ENCODE results near the gene PHRF1. TPM values are rescaled to one million over a fixed set of nuclear protein-coding genes. Genes with fewer than 3 reads are reported as not detected.

PHRF1 gene
- total and polyA plus RNA-seq, 2 donors (not counting 3 experiments of a cell fraction or from before 2014, with no cell fraction given), result 14.2 to 39.4 TPM

GRCh38 chr11:537622-538430, 38.4 kb upstream of the PHRF1 start:
- no peaks in the 10 kb centered on the region for H3K27me3 ChIP-seq (ENCODE audit: control insufficient read depth in 2 of 2, insufficient read depth in 2 of 2, low read length in 2 of 2)
- BruUV-seq (replicated peaks), result no TSS peak
- H3K79me2 ChIP-seq (ENCODE audit: control insufficient read depth, insufficient read depth, low read length), result peaks cover 16% of the 10 kb centered on the region
- TF ChIP-seq GATA2 (IDR thresholded peaks at IDR 0.05; ENCODE audit: insufficient read depth, insufficient read length, low read depth, low read length) (no peak), MYC (IDR thresholded peaks at IDR 0.05; ENCODE audit: low read depth, low read length) (no peak), MAX (IDR thresholded peaks at IDR 0.05; ENCODE audit: insufficient read depth, insufficient read length) (no peak), EZH2 (IDR thresholded peaks at IDR 0.05; ENCODE audit: borderline replicate concordance, low read depth, low read length, severe bottlenecking) (no peak), JUN (IDR thresholded peaks at IDR 0.05; ENCODE audit: borderline replicate concordance, insufficient read depth, insufficient read length, low read depth) (no peak), POLR2AphosphoS5 (IDR thresholded peaks at IDR 0.05; ENCODE audit: insufficient read depth, low read depth, low read length) (no peak), POLR2A (IDR thresholded peaks at IDR 0.05; ENCODE audit: low read depth, low read length) (no peak), FOS (IDR thresholded peaks at IDR 0.05; ENCODE audit: borderline replicate concordance, insufficient read depth, low read length) (no peak)
- TF ChIP-seq, protein P1, sequence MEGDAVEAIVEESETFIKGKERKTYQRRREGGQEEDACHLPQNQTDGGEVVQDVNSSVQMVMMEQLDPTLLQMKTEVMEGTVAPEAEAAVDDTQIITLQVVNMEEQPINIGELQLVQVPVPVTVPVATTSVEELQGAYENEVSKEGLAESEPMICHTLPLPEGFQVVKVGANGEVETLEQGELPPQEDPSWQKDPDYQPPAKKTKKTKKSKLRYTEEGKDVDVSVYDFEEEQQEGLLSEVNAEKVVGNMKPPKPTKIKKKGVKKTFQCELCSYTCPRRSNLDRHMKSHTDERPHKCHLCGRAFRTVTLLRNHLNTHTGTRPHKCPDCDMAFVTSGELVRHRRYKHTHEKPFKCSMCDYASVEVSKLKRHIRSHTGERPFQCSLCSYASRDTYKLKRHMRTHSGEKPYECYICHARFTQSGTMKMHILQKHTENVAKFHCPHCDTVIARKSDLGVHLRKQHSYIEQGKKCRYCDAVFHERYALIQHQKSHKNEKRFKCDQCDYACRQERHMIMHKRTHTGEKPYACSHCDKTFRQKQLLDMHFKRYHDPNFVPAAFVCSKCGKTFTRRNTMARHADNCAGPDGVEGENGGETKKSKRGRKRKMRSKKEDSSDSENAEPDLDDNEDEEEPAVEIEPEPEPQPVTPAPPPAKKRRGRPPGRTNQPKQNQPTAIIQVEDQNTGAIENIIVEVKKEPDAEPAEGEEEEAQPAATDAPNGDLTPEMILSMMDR (IDR thresholded peaks at IDR 0.05; ENCODE audit: extremely low read depth in 1 of 2, insufficient read depth in 1 of 2, low read depth in 1 of 2, low read length in 2 of 2), result no peak
- CTCF ChIA-PET, result no interaction called here
- DNase-seq (ENCODE audit: low read depth, low spot score), result no peak
- peak overlapping the region; percentile 10 for H2AFZ ChIP-seq (ENCODE audit: low read depth, low read length)
- H3K4me2 ChIP-seq (ENCODE audit: insufficient read depth, low read length), result no peak overlapping the region
- no peaks in the 10 kb centered on the region for H3K9me3 ChIP-seq (replicated peaks; ENCODE audit: control insufficient read depth, insufficient read depth, low read length)
- peaks cover 3% of the 10 kb centered on the region for H3K4me1 ChIP-seq (ENCODE audit: control insufficient read depth, extremely low read depth, insufficient read depth, low read length)
- dilution Hi-C loops (cut with MboI; ENCODE audit: extremely low pct_ligation_motif_present, low sequenced_read_pairs) (no loop called here), intact Hi-C loops (cut with micrococcal nuclease) (loop anchor here (2.0 to 5.0 kb wide), 2 partner anchors 23 to 159 kb away; partner anchors contain the start of genes DEAF1, LMNTD2, RASSF7 and TMEM80)
- no peak overlapping the region for H3K27ac ChIP-seq (ENCODE audit: insufficient read depth, low read depth, low read length)
- peaks cover 2 to 4% of the 10 kb centered on the region in 2 experiments for H3K36me3 ChIP-seq (ENCODE audit: control insufficient read depth in 2 of 2, extremely low read depth in 1 of 2, insufficient read depth in 2 of 2, low read length in 2 of 2)
- no peak overlapping the region for H3K9ac ChIP-seq (replicated peaks; ENCODE audit: extremely low read depth, insufficient read depth, low read length)
- no peak overlapping the region for H3K4me3 ChIP-seq (replicated peaks in 1 of 3; ENCODE audit: insufficient read depth in 1 of 3, low read depth in 1 of 3, low read length in 3 of 3)
- no peaks in the 10 kb centered on the region for H4K20me1 ChIP-seq (replicated peaks; ENCODE audit: control insufficient read depth, extremely low read depth, insufficient read depth, low read length)
- POLR2A ChIA-PET, result interaction anchor here (0.6 kb wide), 1 partner anchor 189 kb away, joined by 3 read pairs; no protein-coding TSS in a partner anchor
- FAIRE-seq, result no peak
- no peaks in the 10 kb centered on the region for H3K9me1 ChIP-seq (replicated peaks; ENCODE audit: control insufficient read depth, extremely low read depth, insufficient read depth, low read length)
